CD4-positive, alpha-beta T cell treated with Interleukin-21 for 1 hour (primary cell): ENCODE data around the gene PPP1R14B.

ENCODE experiments used
- DNase-seq: peaks from one replicate; pipeline ENCODE4 v3.0.0-alpha.2; 2020

The PPP1R14B gene

GRCh38 chr11:64281957-64282770, 35.4 kb upstream of the PPP1R14B start:
- DNase-seq = no peak

GRCh38 chr11:64278576-64279190, 31.9 kb upstream of the PPP1R14B start:
- DNase-seq = no peak

- no peak for DNase-seq
Observed at GRCh38 chr11:64276653-64277431, 30.1 kb upstream of the PPP1R14B start.

GRCh38 chr11:64275841-64276240, 29.1 kb upstream of the PPP1R14B start:
- no peak for DNase-seq

GRCh38 chr11:64275031-64275800, 28.5 kb upstream of the PPP1R14B start:
- no peak for DNase-seq

GRCh38 chr11:64269540-64270220, 22.9 kb upstream of the PPP1R14B start:
- DNase-seq = peak; percentile 98

GRCh38 chr11:64268893-64269539, 22.3 kb upstream of the PPP1R14B start:
- DNase-seq = no peak

- DNase-seq = no peak
Observed at GRCh38 chr11:64268025-64268892, 21.5 kb upstream of the PPP1R14B start.

GRCh38 chr11:64267207-64267945, 20.6 kb upstream of the PPP1R14B start:
- no peak for DNase-seq

GRCh38 chr11:64266339-64266738, 19.6 kb upstream of the PPP1R14B start:
- DNase-seq = no peak

- no peak for DNase-seq
Observed at GRCh38 chr11:64265176-64266160, 18.7 kb upstream of the PPP1R14B start.

- no peak for DNase-seq
Observed at GRCh38 chr11:64264371-64264852, 17.7 kb upstream of the PPP1R14B start.

GRCh38 chr11:64263947-64264317, 17.2 kb upstream of the PPP1R14B start:
- no peak for DNase-seq

- no peak for DNase-seq
Observed at GRCh38 chr11:64263021-64263946, 16.5 kb upstream of the PPP1R14B start.

- DNase-seq = no peak
Observed at GRCh38 chr11:64262271-64263002, 15.7 kb upstream of the PPP1R14B start.

GRCh38 chr11:64261556-64262080, 14.9 kb upstream of the PPP1R14B start:
- DNase-seq = no peak
